Right lobe of liver (tissue), 4 donors: ENCODE measurements around the gene KAT6B.

Experiments used
- POLR2A ChIP-seq: fragments of 450-650 bp; IDR thresholded peaks from one replicate; pipeline ENCODE4 v1.6.1; 2017; ENCODE audit warnings: antibody characterized with exemption, mild to moderate bottlenecking
- TF ChIP-seq, protein P1 (sequence below), 4 donors: fragments of 200-600 bp in 3 of 4; fragments of 450-650 bp in 1 of 4; IDR thresholded peaks; one replicate each; pipeline versions ENCODE4 v1.5.1 to v1.8.0; 2016 to 2022; ENCODE audit warnings: antibody characterized with exemption in 4 of 4, mild to moderate bottlenecking in 2 of 4
- donor health status: DM: no; HTN: no; CAD: no.
- donor health status: DM: no; HTN: no; CAD: no.
- donor health status: DM: no; HTN: yes; CAD: no.

GRCh38 chr10:75066271-75066670 is 239.9 kb downstream of the KAT6B start:
- TF ChIP-seq, protein P1, sequence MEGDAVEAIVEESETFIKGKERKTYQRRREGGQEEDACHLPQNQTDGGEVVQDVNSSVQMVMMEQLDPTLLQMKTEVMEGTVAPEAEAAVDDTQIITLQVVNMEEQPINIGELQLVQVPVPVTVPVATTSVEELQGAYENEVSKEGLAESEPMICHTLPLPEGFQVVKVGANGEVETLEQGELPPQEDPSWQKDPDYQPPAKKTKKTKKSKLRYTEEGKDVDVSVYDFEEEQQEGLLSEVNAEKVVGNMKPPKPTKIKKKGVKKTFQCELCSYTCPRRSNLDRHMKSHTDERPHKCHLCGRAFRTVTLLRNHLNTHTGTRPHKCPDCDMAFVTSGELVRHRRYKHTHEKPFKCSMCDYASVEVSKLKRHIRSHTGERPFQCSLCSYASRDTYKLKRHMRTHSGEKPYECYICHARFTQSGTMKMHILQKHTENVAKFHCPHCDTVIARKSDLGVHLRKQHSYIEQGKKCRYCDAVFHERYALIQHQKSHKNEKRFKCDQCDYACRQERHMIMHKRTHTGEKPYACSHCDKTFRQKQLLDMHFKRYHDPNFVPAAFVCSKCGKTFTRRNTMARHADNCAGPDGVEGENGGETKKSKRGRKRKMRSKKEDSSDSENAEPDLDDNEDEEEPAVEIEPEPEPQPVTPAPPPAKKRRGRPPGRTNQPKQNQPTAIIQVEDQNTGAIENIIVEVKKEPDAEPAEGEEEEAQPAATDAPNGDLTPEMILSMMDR (IDR thresholded peaks at IDR 0.05), result no peak
- no peak for TF ChIP-seq POLR2A
